Right lobe of liver (tissue), 6 donors: ENCODE data around the gene CHIC1. TPM values are rescaled to one million over a fixed set of nuclear protein-coding genes. Genes with fewer than 3 reads are reported as not detected.

Experiments
- ATAC-seq, 4 donors: fragments of 200-7000 bp; cut with Tn5 transposase; one replicate each; pipeline ENCODE4 v1.9.1; 2020; ENCODE audit warnings: mild to moderate bottlenecking in 4 of 4, moderate library complexity in 4 of 4
- DNase-seq, 3 donors: peaks; one replicate each; pipeline ENCODE4 v3.0.0-alpha.2; 2020
- H3K27ac ChIP-seq, 3 donors: fragments of 200-600 bp; one replicate each; pipeline ENCODE4 v1.8.0; 2022
- H3K27me3 ChIP-seq, 2 donors: fragments of 200-600 bp; one replicate each; pipeline ENCODE4 v1.8.0; 2022
- H3K36me3 ChIP-seq, 4 donors: fragments of 200-600 bp; sonication (generic) in 1 of 4; one replicate each; pipeline versions ENCODE4 v1.5.1 to v1.8.0; 2017 to 2022; ENCODE audit warnings: control low read depth in 1 of 4
- H3K4me1 ChIP-seq, 4 donors: fragments of 200-600 bp; sonication (generic) in 1 of 4; one replicate each; pipeline versions ENCODE4 v1.5.1 to v1.8.0; 2017 to 2022; ENCODE audit warnings: control low read depth in 1 of 4
- H3K4me3 ChIP-seq, 3 donors: fragments of 200-600 bp; one replicate each; pipeline ENCODE4 v1.8.0; 2022
- H3K9me3 ChIP-seq, 4 donors: fragments of 200-600 bp; sonication (generic) in 1 of 4; one replicate each; pipeline versions ENCODE4 v1.5.1 to v1.8.0; 2017 to 2022; ENCODE audit warnings: control low read depth in 1 of 4
- POLR2A ChIP-seq: fragments of 450-650 bp; IDR thresholded peaks from one replicate; pipeline ENCODE4 v1.6.1; 2017; ENCODE audit warnings: antibody characterized with exemption, mild to moderate bottlenecking
- WGBS: methylation state at CpG from one replicate; pipeline ENCODE4 v1.1.6; 2018; ENCODE audit warnings: low coverage, low lambda C conversion rate; ENCODE audit not compliant: insufficient coverage; ENCODE audit errors: missing lambda C conversion rate; 5-methylcytosine and 5-hydroxymethylcytosine counted together
- intact Hi-C, 2 donors: fragments of 100-400 bp; cut with DNase I; formaldehyde crosslinking; loops; one replicate each; pipeline versions ENCODE4 v1.11.2 to v1.14.1; 2022
- total RNA-seq, 6 experiments: library from RNA; depleted of rRNA in 2 of 6; stranded (reverse); fragments of >200 nt in 2 of 6; fragmentation: NEBNext Ultra II Directional in 3 of 6; extraction: Animal tissue kit (Norgen Biotek cat#: 25700) in 3 of 6; gene quantifications; one replicate each; pipeline versions ENCODE4 v1.1.0 to v1.2.4, GENCODE V29; 2016 to 2023
- TF ChIP-seq, protein P1 (sequence below), 4 donors: fragments of 200-600 bp in 3 of 4; fragments of 450-650 bp in 1 of 4; IDR thresholded peaks; one replicate each; pipeline versions ENCODE4 v1.5.1 to v1.8.0; 2016 to 2022; ENCODE audit warnings: antibody characterized with exemption in 4 of 4, mild to moderate bottlenecking in 2 of 4
- donor health status: DM: no; HTN: yes; CAD: no.
- donor health status: DM: no; HTN: no; CAD: no.
- donor health status: DM: no; HTN: no; CAD: no.
- donor health status: DM: no; HTN: yes; CAD: no.
- donor health status: DM: no; HTN: yes; CAD: no.

Gene CHIC1
- total RNA-seq, 6 experiments from 2014 or later = 0.68 to 4.3 (median 0.93) TPM

DNA sequence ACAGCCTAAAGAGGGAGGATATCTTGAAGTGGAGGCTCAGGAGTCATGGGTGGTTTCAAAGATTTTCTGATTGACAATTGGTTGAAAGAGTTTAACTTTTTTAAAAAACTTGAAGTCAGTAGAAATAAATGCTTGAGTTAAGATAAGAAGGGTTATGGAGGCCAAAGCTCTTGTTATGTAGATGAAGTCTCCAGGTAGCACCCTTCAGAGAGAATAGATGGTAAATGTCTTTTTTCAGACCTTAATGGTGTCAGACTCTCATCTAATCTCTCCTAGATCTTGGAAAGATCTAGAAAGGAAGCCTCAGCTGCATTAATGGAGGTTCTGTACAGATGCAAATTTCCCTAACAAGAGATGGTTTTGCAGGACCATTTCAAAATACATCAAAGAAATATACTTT is 6.8 kb upstream of the CHIC1 start:
- Histone ChIP-seq H3K27ac (no peak overlapping the region), H3K4me1 (no peaks in the 10 kb centered on the region), H3K4me3 (no peak overlapping the region), H3K36me3 (no peaks in the 10 kb centered on the region), H3K9me3 (no peaks in the 10 kb centered on the region), H3K27me3 (no peaks in the 10 kb centered on the region)
- intact Hi-C loops = no loop called here
- DNase-seq (no peak), ATAC-seq (no peak)
- TF ChIP-seq, protein P1, sequence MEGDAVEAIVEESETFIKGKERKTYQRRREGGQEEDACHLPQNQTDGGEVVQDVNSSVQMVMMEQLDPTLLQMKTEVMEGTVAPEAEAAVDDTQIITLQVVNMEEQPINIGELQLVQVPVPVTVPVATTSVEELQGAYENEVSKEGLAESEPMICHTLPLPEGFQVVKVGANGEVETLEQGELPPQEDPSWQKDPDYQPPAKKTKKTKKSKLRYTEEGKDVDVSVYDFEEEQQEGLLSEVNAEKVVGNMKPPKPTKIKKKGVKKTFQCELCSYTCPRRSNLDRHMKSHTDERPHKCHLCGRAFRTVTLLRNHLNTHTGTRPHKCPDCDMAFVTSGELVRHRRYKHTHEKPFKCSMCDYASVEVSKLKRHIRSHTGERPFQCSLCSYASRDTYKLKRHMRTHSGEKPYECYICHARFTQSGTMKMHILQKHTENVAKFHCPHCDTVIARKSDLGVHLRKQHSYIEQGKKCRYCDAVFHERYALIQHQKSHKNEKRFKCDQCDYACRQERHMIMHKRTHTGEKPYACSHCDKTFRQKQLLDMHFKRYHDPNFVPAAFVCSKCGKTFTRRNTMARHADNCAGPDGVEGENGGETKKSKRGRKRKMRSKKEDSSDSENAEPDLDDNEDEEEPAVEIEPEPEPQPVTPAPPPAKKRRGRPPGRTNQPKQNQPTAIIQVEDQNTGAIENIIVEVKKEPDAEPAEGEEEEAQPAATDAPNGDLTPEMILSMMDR (IDR thresholded peaks at IDR 0.05) = no peak
- TF ChIP-seq POLR2A = no peak

DNA sequence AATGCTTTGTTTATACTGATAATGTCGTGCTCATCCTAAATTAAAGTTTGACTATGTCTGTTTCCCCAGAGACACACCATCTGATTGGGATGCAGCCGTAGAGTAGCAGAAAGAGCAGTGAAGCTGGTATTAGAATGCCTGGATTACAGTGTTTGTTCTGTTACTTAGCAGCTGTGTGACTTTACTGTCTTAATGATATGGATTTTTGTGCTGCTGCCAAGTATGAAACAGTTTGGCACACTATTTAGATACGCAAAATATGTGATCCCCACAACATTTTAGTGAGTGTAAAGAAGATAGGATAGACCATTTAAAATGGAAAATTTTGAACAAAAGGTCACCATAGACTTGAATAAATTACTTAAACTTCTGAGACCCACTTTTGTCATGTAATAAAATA is 1.2 kb upstream of the CHIC1 start:
- DNase-seq (no peak), ATAC-seq (no peak)
- Histone ChIP-seq H3K27ac (no peak overlapping the region), H3K4me1 (no peaks in the 10 kb centered on the region), H3K27me3 (no peaks in the 10 kb centered on the region), H3K4me3 (no peak overlapping the region), H3K9me3 (no peaks in the 10 kb centered on the region), H3K36me3 (no peaks in the 10 kb centered on the region)
- intact Hi-C loops = no loop called here
- 45% methylated on average over 3 of the region's 3 CpGs for WGBS
- no peak for TF ChIP-seq POLR2A
- TF ChIP-seq, protein P1 (IDR thresholded peaks at IDR 0.05) = no peak

DNA sequence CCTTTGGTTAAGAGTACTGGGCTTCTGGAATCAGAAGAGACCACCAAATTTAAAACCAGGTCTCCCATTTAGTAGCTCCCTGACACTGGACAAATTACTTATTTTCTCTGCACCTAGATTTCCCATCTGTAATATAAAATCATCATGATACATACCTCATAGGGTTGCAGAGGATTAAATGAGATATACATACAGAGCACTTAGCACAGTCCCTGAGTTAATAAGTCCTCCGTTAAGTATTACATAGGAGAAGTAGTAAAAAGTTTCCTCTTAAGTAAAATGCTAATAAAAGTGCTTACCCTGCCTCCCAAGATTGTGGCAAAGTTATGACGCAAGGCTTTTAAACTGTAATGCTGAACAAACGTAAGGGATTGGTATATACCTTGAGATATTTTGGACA is 539 bp upstream of the CHIC1 start:
- no peaks in the 10 kb centered on the region for H3K9me3 ChIP-seq
- no peak for DNase-seq
- peak overlapping the region; percentile 35 to 57 (median 38) for H3K4me3 ChIP-seq

DNA sequence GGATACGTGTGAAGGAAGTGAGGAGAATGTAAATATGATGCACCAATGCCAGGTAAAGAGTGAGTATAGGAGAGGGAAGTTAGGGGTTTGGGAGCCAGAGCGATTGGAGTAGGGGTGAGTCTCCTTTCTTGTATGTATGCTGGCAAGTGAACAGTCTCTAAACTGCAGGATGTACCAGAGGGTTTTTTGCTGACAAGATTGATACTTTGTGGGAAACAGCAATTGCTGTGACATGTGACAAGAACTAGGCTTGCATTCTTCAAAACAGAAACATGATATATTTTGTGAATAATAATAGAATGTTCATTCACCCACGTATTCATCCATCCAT is 706 bp downstream of the CHIC1 start:
- peak overlapping the region in 1 of 3 donors; percentile 2 for H3K27ac ChIP-seq
- no peaks in the 10 kb centered on the region for H3K27me3 ChIP-seq
- ATAC-seq (peak in 3 of 4 donors; percentile 20 to 48 (median 48)), DNase-seq (no peak)
- TF ChIP-seq, protein P1 (IDR thresholded peaks at IDR 0.05) = no peak
- TF ChIP-seq POLR2A = no peak
- no peaks in the 10 kb centered on the region for H3K9me3 ChIP-seq
- no peaks in the 10 kb centered on the region for H3K4me1 ChIP-seq
- intact Hi-C loops = no loop called here
- H3K36me3 ChIP-seq = no peaks in the 10 kb centered on the region
- H3K4me3 ChIP-seq = peak overlapping the region; percentile 35 to 57 (median 38)
- WGBS = 10% methylated on average over 3 of the region's 3 CpGs

More for the DNA sequence above, 539 bp upstream of the CHIC1 start:
- no peak overlapping the region for H3K27ac ChIP-seq
- peak in 1 of 4 donors; percentile 11 for ATAC-seq
- no peak for TF ChIP-seq POLR2A
- TF ChIP-seq, protein P1 (IDR thresholded peaks at IDR 0.05) = no peak
- H3K36me3 ChIP-seq = no peaks in the 10 kb centered on the region
- 17% methylated on average over 3 of the region's 3 CpGs for WGBS
- intact Hi-C loops = no loop called here
- H3K27me3 ChIP-seq = no peaks in the 10 kb centered on the region
- H3K4me1 ChIP-seq = no peaks in the 10 kb centered on the region

DNA sequence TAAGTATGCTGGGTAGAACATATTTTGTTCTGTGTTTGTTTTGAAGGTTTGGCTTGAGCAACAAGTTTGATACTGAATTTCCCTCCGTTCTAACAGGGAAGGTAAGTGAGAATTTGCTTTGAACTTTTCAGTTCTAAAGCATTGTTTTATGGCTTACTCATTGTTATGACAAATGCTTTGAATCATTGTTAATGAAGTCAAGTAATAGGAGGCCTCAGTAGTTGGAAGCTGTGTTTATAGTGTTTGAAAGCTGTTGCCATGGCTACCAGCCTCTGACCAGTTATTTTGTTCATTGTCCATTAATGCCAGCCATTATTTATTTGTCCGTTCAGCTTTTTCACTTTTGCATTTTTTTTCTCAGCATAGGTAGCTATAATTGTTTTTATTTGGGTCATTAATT is 14.4 kb downstream of the CHIC1 start:
- intact Hi-C loops = no loop called here

More for the DNA sequence above, 14.4 kb downstream of the CHIC1 start:
- Histone ChIP-seq H3K36me3 (no peaks in the 10 kb centered on the region), H3K4me3 (no peak overlapping the region), H3K9me3 (no peaks in the 10 kb centered on the region), H3K27me3 (no peaks in the 10 kb centered on the region), H3K4me1 (no peaks in the 10 kb centered on the region), H3K27ac (no peak overlapping the region)
- ATAC-seq (no peak), DNase-seq (no peak)
- TF ChIP-seq POLR2A = no peak
- TF ChIP-seq, protein P1 (IDR thresholded peaks at IDR 0.05) = no peak
- WGBS = 33% methylated on average over 2 of the region's 2 CpGs
